Esophagus squamous epithelium (tissue), 5 donors: ENCODE data around the gene FNDC3B. TPM values are rescaled to one million over a fixed set of nuclear protein-coding genes. Genes with fewer than 3 reads are reported as not detected.
A peak's percentile ranks its signal among the peaks of the same experiment; 100 is the strongest.

ENCODE experiments used
- DNase-seq: peaks from one replicate; lab custom pipeline; 2025; lab: John Stamatoyannopoulos, UW
- H3K27ac ChIP-seq, 4 donors: fragments of 200-600 bp; sonication (generic); one replicate each; pipeline ENCODE4 v1.5.1; 2016 to 2019; ENCODE audit warnings: mild to moderate bottlenecking in 1 of 4
- H3K27me3 ChIP-seq, 4 donors: fragments of 200-600 bp; sonication (generic); 1 replicate in 3 of 4; 2 replicates in 1 of 4; pipeline versions ENCODE4 v1.5.1 to v1.6.0; 2017 to 2021; ENCODE audit warnings: antibody characterized with exemption in 1 of 4
- H3K36me3 ChIP-seq, 3 donors: fragments of 200-600 bp; sonication (generic); one replicate each; pipeline ENCODE4 v1.5.1; 2016 to 2019
- H3K4me1 ChIP-seq, 3 donors: fragments of 200-600 bp; sonication (generic); one replicate each; pipeline ENCODE4 v1.5.1; 2017 to 2019
- H3K4me3 ChIP-seq, 4 donors: fragments of 200-600 bp; sonication (generic); 1 replicate in 3 of 4; 2 replicates in 1 of 4; pipeline ENCODE4 v1.5.1; 2016 to 2019; ENCODE audit warnings: mild to moderate bottlenecking in 2 of 4, moderate library complexity in 1 of 4
- H3K9me3 ChIP-seq, 3 donors: fragments of 200-600 bp; sonication (generic); one replicate each; pipeline ENCODE4 v1.5.1; 2016 to 2019
- POLR2A ChIP-seq, 4 donors: fragments of 450-650 bp; IDR thresholded peaks; one replicate each; pipeline ENCODE4 v1.6.1; 2017; ENCODE audit warnings: antibody characterized with exemption in 4 of 4, mild to moderate bottlenecking in 4 of 4, moderate library complexity in 3 of 4
- WGBS, 2 donors: methylation state at CpG; one replicate each; pipeline ENCODE4 v1.1.5; 2018; 5-methylcytosine and 5-hydroxymethylcytosine counted together
- intact Hi-C: fragments of 100-400 bp; cut with DNase I; formaldehyde crosslinking; loops from one replicate; pipeline ENCODE4 v1.15.0; 2022
- total RNA-seq, 4 donors: library from RNA; depleted of rRNA; stranded (reverse); fragments of >200 nt; gene quantifications; one replicate each; pipeline ENCODE4 v1.1.0, GENCODE V29; 2016
- TF ChIP-seq, protein P1 (sequence below), 6 experiments: fragments of 450-650 bp in 4 of 6; fragments of 200-600 bp in 2 of 6; sonication (generic) in 2 of 6; IDR thresholded peaks; one replicate each; pipeline ENCODE4 v1.5.1; 2016 to 2019; ENCODE audit warnings: antibody characterized with exemption in 6 of 6, mild to moderate bottlenecking in 4 of 6, moderate library complexity in 4 of 6
- donor health status: DM: yes; HTN: yes; CAD: no.

The FNDC3B gene
- total RNA-seq, 4 donors from 2014 or later = 7.7 to 44.3 (median 20.4) TPM

DNA sequence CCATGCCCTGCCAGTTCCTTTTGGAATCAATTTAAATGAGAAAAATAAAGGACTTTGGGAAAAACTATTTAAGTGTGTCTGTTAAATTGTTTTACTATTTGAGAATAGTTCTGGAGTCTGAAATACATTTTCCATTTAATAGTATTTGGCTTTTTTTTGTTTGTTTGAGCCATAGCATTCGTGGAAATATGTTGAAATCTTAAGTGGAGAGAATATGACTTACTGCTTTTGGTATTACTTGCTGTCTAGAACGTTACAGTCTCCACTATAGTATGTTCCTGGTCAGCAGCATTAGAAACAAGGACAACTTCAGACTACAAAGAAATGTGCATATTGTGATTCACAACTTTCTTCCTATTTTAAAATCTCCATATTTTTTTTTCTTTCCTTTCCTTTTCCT is 229.5 kb downstream of the FNDC3B start:
- Histone ChIP-seq H3K9me3 (no peaks in the 10 kb centered on the region), H3K4me1 (peaks cover 0 to 13% (median 0%) of the 10 kb centered on the region in 3 donors), H3K36me3 (peaks cover 0 to 10% (median 0%) of the 10 kb centered on the region in 3 donors), H3K27ac (no peak overlapping the region), H3K27me3 (no peaks in the 10 kb centered on the region), H3K4me3 (no peak overlapping the region)
- WGBS, 2 donors = 81% methylated on average over 2 of the region's 2 CpGs
- TF ChIP-seq, protein P1, sequence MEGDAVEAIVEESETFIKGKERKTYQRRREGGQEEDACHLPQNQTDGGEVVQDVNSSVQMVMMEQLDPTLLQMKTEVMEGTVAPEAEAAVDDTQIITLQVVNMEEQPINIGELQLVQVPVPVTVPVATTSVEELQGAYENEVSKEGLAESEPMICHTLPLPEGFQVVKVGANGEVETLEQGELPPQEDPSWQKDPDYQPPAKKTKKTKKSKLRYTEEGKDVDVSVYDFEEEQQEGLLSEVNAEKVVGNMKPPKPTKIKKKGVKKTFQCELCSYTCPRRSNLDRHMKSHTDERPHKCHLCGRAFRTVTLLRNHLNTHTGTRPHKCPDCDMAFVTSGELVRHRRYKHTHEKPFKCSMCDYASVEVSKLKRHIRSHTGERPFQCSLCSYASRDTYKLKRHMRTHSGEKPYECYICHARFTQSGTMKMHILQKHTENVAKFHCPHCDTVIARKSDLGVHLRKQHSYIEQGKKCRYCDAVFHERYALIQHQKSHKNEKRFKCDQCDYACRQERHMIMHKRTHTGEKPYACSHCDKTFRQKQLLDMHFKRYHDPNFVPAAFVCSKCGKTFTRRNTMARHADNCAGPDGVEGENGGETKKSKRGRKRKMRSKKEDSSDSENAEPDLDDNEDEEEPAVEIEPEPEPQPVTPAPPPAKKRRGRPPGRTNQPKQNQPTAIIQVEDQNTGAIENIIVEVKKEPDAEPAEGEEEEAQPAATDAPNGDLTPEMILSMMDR (IDR thresholded peaks at IDR 0.05) = no peak
- no peak for TF ChIP-seq POLR2A (IDR thresholded peaks at IDR 0.05)
- intact Hi-C loops = no loop called here
- no peak for DNase-seq

GRCh38 chr3:172270557-172271166 is 231.3 kb downstream of the FNDC3B start:
- H3K9me3 ChIP-seq = no peaks in the 10 kb centered on the region
- no peak for DNase-seq
- peaks cover 0 to 10% (median 0%) of the 10 kb centered on the region in 3 donors for H3K36me3 ChIP-seq
- H3K4me3 ChIP-seq = no peak overlapping the region
- H3K27me3 ChIP-seq = no peaks in the 10 kb centered on the region
- TF ChIP-seq POLR2A (IDR thresholded peaks at IDR 0.05) = no peak
- TF ChIP-seq, protein P1 (IDR thresholded peaks at IDR 0.05) = no peak
- H3K4me1 ChIP-seq = peaks cover 0 to 11% (median 0%) of the 10 kb centered on the region in 3 donors
- intact Hi-C loops = no loop called here
- 78 to 89% methylated on average over 4 of the region's 4 CpGs for WGBS, 2 donors
- no peak overlapping the region for H3K27ac ChIP-seq

- Histone ChIP-seq H3K27me3 (no peaks in the 10 kb centered on the region), H3K4me1 (peaks cover 0 to 11% (median 0%) of the 10 kb centered on the region in 3 donors), H3K4me3 (no peak overlapping the region), H3K9me3 (no peaks in the 10 kb centered on the region), H3K36me3 (peaks cover 0 to 6% (median 0%) of the 10 kb centered on the region in 3 donors), H3K27ac (no peak overlapping the region)
- DNase-seq = no peak
- 89 to 90% methylated on average over 5 to 8 of the region's 9 CpGs for WGBS, 2 donors
- intact Hi-C loops = no loop called here
- TF ChIP-seq, protein P1 (IDR thresholded peaks at IDR 0.05) = no peak
- TF ChIP-seq POLR2A (IDR thresholded peaks at IDR 0.05) = no peak
Measured at GRCh38 chr3:172271386-172271976, 232.1 kb downstream of the FNDC3B start.

- H3K27ac ChIP-seq = peak overlapping the region in 1 of 4 donors; percentile 6
- no peaks in the 10 kb centered on the region for H3K27me3 ChIP-seq
- intact Hi-C loops = no loop called here
- H3K4me3 ChIP-seq = no peak overlapping the region
- 86 to 88% methylated on average over 2 of the region's 2 CpGs for WGBS, 2 donors
- H3K36me3 ChIP-seq = no peaks in the 10 kb centered on the region
- H3K9me3 ChIP-seq = no peaks in the 10 kb centered on the region
- no peak for TF ChIP-seq POLR2A (IDR thresholded peaks at IDR 0.05)
- TF ChIP-seq, protein P1 (IDR thresholded peaks at IDR 0.05) = no peak
- H3K4me1 ChIP-seq = peaks cover 0 to 11% (median 0%) of the 10 kb centered on the region in 3 donors
- no peak for DNase-seq
Measured at GRCh38 chr3:172272698-172273097, 233.3 kb downstream of the FNDC3B start.

DNA sequence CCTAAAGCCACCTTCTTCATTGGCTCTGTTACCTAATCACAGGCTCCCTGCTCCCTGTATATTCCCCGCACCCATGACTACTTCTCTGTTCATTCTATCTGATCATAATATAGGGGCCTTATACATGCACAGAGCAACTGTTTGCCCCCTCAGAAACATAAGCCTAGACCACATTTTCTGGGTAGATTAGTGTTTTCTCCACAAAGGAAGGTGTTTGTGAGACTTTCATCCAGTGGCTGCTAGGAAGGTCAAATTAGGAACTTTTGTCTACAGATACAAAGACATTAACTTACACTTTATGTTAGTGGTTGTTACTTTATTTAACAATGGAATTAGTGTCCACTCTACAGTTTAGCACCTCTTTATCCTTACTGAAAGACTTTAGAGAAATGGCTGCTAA is 234.0 kb downstream of the FNDC3B start:
- no peaks in the 10 kb centered on the region for H3K36me3 ChIP-seq
- H3K4me3 ChIP-seq = no peak overlapping the region
- no peak for TF ChIP-seq POLR2A (IDR thresholded peaks at IDR 0.05)
- TF ChIP-seq, protein P1 (IDR thresholded peaks at IDR 0.05) = no peak
- H3K4me1 ChIP-seq = peaks cover 0 to 11% (median 2%) of the 10 kb centered on the region in 3 donors
- intact Hi-C loops = no loop called here
- H3K27me3 ChIP-seq = no peaks in the 10 kb centered on the region
- 88 to 100% methylated on average over 1 of the region's 1 CpG for WGBS, 2 donors
- no peak overlapping the region for H3K27ac ChIP-seq
- H3K9me3 ChIP-seq = no peaks in the 10 kb centered on the region
- no peak for DNase-seq
